ENCODE results near the gene ACER3. TPM values are rescaled to one million over a fixed set of nuclear protein-coding genes. Genes with fewer than 3 reads are reported as not detected.

Gene ACER3
- polyA plus RNA-seq, 3 donors, result 22.9 to 45.4 (median 23.6) TPM

- Histone ChIP-seq H2AFZ (ENCODE audit: insufficient read depth, low read depth, low read length, poor library complexity, severe bottlenecking) (no peak overlapping the region), H3K79me2 (ENCODE audit: insufficient read depth, low read length) (no peaks in the 10 kb centered on the region), H3K9ac (ENCODE audit: insufficient read depth, low read length, poor library complexity, severe bottlenecking) (no peak overlapping the region), H3K4me2 (replicated peaks; ENCODE audit: extremely low read depth, low read length, poor library complexity, severe bottlenecking) (no peak overlapping the region), H3K36me3 (replicated peaks in 1 of 2; ENCODE audit: control insufficient read depth in 1 of 2, insufficient read depth in 2 of 2, low read length in 2 of 2) (no peaks in the 10 kb centered on the region), H3K27ac (ENCODE audit: low read depth in 1 of 2, low read length in 2 of 2) (no peak overlapping the region), H3K4me1 (ENCODE audit: control insufficient read depth in 1 of 2, insufficient read depth in 2 of 2, low read length in 2 of 2) (peaks cover 13 to 18% of the 10 kb centered on the region in 2 donors), H4K20me1 (ENCODE audit: insufficient read depth, low read length) (no peaks in the 10 kb centered on the region), H3K9me3 (replicated peaks in 1 of 2; ENCODE audit: control insufficient read depth in 1 of 2, insufficient read depth in 1 of 2, low read length in 2 of 2) (peaks cover 4 to 5% of the 10 kb centered on the region in 2 donors), H3K4me3 (replicated peaks in 1 of 3; ENCODE audit: low read depth in 2 of 3, low read length in 3 of 3) (no peak overlapping the region), H3K27me3 (ENCODE audit: control insufficient read depth in 2 of 2, insufficient read depth in 2 of 2, low read length in 2 of 2) (peaks cover 0 to 10% of the 10 kb centered on the region in 2 donors)
- Mint-ChIP-seq H3K9me3 (peaks cover 2 to 14% (median 10%) of the 10 kb centered on the region in 7 donors), H3K27me3 (ENCODE audit: low read depth in 3 of 3) (peaks cover 17 to 25% (median 19%) of the 10 kb centered on the region in 3 donors), H3K4me1 (peaks cover 12% of the 10 kb centered on the region), H3K36me3 (no peaks in the 10 kb centered on the region), H3K4me3 (no peak overlapping the region), H3K27ac (no peak overlapping the region)
- no peak for DNase-seq
- 100% methylated on average over 1 of the region's 4 CpGs for WGBS (ENCODE audit: insufficient coverage)
- intact Hi-C loops (cut with micrococcal nuclease), result no loop called here
- TF ChIP-seq, protein P1, sequence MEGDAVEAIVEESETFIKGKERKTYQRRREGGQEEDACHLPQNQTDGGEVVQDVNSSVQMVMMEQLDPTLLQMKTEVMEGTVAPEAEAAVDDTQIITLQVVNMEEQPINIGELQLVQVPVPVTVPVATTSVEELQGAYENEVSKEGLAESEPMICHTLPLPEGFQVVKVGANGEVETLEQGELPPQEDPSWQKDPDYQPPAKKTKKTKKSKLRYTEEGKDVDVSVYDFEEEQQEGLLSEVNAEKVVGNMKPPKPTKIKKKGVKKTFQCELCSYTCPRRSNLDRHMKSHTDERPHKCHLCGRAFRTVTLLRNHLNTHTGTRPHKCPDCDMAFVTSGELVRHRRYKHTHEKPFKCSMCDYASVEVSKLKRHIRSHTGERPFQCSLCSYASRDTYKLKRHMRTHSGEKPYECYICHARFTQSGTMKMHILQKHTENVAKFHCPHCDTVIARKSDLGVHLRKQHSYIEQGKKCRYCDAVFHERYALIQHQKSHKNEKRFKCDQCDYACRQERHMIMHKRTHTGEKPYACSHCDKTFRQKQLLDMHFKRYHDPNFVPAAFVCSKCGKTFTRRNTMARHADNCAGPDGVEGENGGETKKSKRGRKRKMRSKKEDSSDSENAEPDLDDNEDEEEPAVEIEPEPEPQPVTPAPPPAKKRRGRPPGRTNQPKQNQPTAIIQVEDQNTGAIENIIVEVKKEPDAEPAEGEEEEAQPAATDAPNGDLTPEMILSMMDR (IDR thresholded peaks at IDR 0.05), result no peak
Observed at GRCh38 chr11:77063861-77064260, 203.1 kb downstream of the ACER3 start.

- Histone ChIP-seq H3K36me3 (replicated peaks in 1 of 2; ENCODE audit: control insufficient read depth in 1 of 2, insufficient read depth in 2 of 2, low read length in 2 of 2) (no peaks in the 10 kb centered on the region), H4K20me1 (ENCODE audit: insufficient read depth, low read length) (no peaks in the 10 kb centered on the region), H3K27me3 (ENCODE audit: control insufficient read depth in 2 of 2, insufficient read depth in 2 of 2, low read length in 2 of 2) (peaks cover 0 to 10% of the 10 kb centered on the region in 2 donors), H3K4me2 (replicated peaks; ENCODE audit: extremely low read depth, low read length, poor library complexity, severe bottlenecking) (no peak overlapping the region), H3K79me2 (ENCODE audit: insufficient read depth, low read length) (no peaks in the 10 kb centered on the region), H3K9me3 (replicated peaks in 1 of 2; ENCODE audit: control insufficient read depth in 1 of 2, insufficient read depth in 1 of 2, low read length in 2 of 2) (peaks cover 4 to 5% of the 10 kb centered on the region in 2 donors), H2AFZ (ENCODE audit: insufficient read depth, low read depth, low read length, poor library complexity, severe bottlenecking) (no peak overlapping the region), H3K4me1 (ENCODE audit: control insufficient read depth in 1 of 2, insufficient read depth in 2 of 2, low read length in 2 of 2) (peaks cover 13 to 18% of the 10 kb centered on the region in 2 donors), H3K4me3 (replicated peaks in 1 of 3; ENCODE audit: low read depth in 2 of 3, low read length in 3 of 3) (no peak overlapping the region), H3K27ac (ENCODE audit: low read depth in 1 of 2, low read length in 2 of 2) (no peak overlapping the region), H3K9ac (ENCODE audit: insufficient read depth, low read length, poor library complexity, severe bottlenecking) (no peak overlapping the region)
- 96% methylated on average over 4 of the region's 4 CpGs for WGBS (ENCODE audit: insufficient coverage)
- Mint-ChIP-seq H3K4me3 (no peak overlapping the region), H3K9me3 (peaks cover 2 to 14% (median 9%) of the 10 kb centered on the region in 7 donors), H3K36me3 (no peaks in the 10 kb centered on the region), H3K27me3 (ENCODE audit: low read depth in 3 of 3) (peaks cover 18 to 26% (median 19%) of the 10 kb centered on the region in 3 donors), H3K27ac (no peak overlapping the region), H3K4me1 (peaks cover 12% of the 10 kb centered on the region)
- DNase-seq, result no peak
- TF ChIP-seq, protein P1 (IDR thresholded peaks at IDR 0.05), result no peak
- intact Hi-C loops (cut with micrococcal nuclease), result no loop called here
Observed at GRCh38 chr11:77064648-77065217, 204.0 kb downstream of the ACER3 start.

All from CD14-positive monocyte (primary cell).